Skin epidermis (tissue), 12 donors: ENCODE measurements around the gene SPATA17.
"Not testable (repeated sequence)": the region's sequence is repeated elsewhere in the genome, so short reads cannot be mapped to it uniquely, and the experiment has no call there.

Experiments
- H3K27ac ChIP-seq, 21 experiments: fragments of 200-600 bp; sonication (generic) in 11 of 21; one replicate each; pipeline ENCODE4 v1.5.0; 2020; ENCODE audit warnings: mild to moderate bottlenecking in 3 of 21, inconsistent platforms in 2 of 21, moderate library complexity in 2 of 21
- H3K4me3 ChIP-seq, 7 experiments: fragments of 200-600 bp; sonication (generic) in 2 of 7; one replicate each; pipeline ENCODE4 v1.5.0; 2020; ENCODE audit warnings: inconsistent platforms in 2 of 7, mild to moderate bottlenecking in 2 of 7, moderate library complexity in 1 of 7

The SPATA17 gene

GRCh38 chr1:217630711-217631591 lies at the start of gene SPATA17, which contains the start of gene GPATCH2:
Gene SPATA17 (plus strand): TSS chr1:217631344. CDS start chr1:217631379, 35 bp downstream.
Gene GPATCH2 (minus strand): TSS chr1:217631090. CDS start chr1:217630971, 119 bp downstream.
- Histone ChIP-seq H3K4me3 (peak within 1 kb of the TSS; percentile 69 to 92 (median 78)), H3K27ac (peak within 1 kb of the TSS; percentile 48 to 99 (median 95))

- not testable (repeated sequence) for H3K4me3 ChIP-seq, H3K27ac ChIP-seq
Observed at GRCh38 chr1:217584286-217584811, 46.8 kb upstream of the SPATA17 start.

GRCh38 chr1:217585577-217585976 lies 45.6 kb upstream of the SPATA17 start:
- H3K4me3 ChIP-seq: no peak overlapping the region

GRCh38 chr1:217586586-217586985 lies 44.6 kb upstream of the SPATA17 start:
- Histone ChIP-seq H3K4me3 (no peak overlapping the region), H3K27ac (no peak overlapping the region)

More at GRCh38 chr1:217585577-217585976, 45.6 kb upstream of the SPATA17 start:
- no peak overlapping the region for H3K27ac ChIP-seq

GRCh38 chr1:217590598-217590997 lies 40.5 kb upstream of the SPATA17 start:
- Histone ChIP-seq H3K27ac (no peak overlapping the region), H3K4me3 (no peak overlapping the region)

GRCh38 chr1:217599154-217599553 lies 32.0 kb upstream of the SPATA17 start:
- no peak overlapping the region for H3K27ac ChIP-seq
- no peak overlapping the region for H3K4me3 ChIP-seq

- no peak overlapping the region for H3K27ac ChIP-seq
- H3K4me3 ChIP-seq: no peak overlapping the region
Observed at GRCh38 chr1:217602380-217602779, 28.8 kb upstream of the SPATA17 start.

- Histone ChIP-seq H3K4me3 (no peak overlapping the region), H3K27ac (no peak overlapping the region)
Observed at GRCh38 chr1:217605390-217605789, 25.8 kb upstream of the SPATA17 start.

- H3K4me3 ChIP-seq: no peak overlapping the region
- no peak overlapping the region for H3K27ac ChIP-seq
Observed at GRCh38 chr1:217614200-217614712, 16.9 kb upstream of the SPATA17 start.

GRCh38 chr1:217617126-217617525 lies 14.0 kb upstream of the SPATA17 start:
- Histone ChIP-seq H3K27ac (no peak overlapping the region), H3K4me3 (no peak overlapping the region)

GRCh38 chr1:217620814-217621213 lies 10.3 kb upstream of the SPATA17 start:
- H3K4me3 ChIP-seq: no peak overlapping the region

GRCh38 chr1:217622042-217622441 lies 9.1 kb upstream of the SPATA17 start:
- Histone ChIP-seq H3K27ac (no peak overlapping the region), H3K4me3 (no peak overlapping the region)

More at GRCh38 chr1:217620814-217621213, 10.3 kb upstream of the SPATA17 start:
- no peak overlapping the region for H3K27ac ChIP-seq

GRCh38 chr1:217626321-217626720 lies 4.8 kb upstream of the SPATA17 start:
- no peak overlapping the region for H3K4me3 ChIP-seq
- no peak overlapping the region for H3K27ac ChIP-seq

GRCh38 chr1:217627431-217627830 lies 3.7 kb upstream of the SPATA17 start:
- Histone ChIP-seq H3K4me3 (no peak overlapping the region), H3K27ac (no peak overlapping the region)

- Histone ChIP-seq H3K27ac (no peak overlapping the region), H3K4me3 (no peak overlapping the region)
Observed at GRCh38 chr1:217642455-217642854, 11.3 kb downstream of the SPATA17 start.

- Histone ChIP-seq H3K27ac (no peak overlapping the region), H3K4me3 (no peak overlapping the region)
Observed at GRCh38 chr1:217647791-217648190, 16.6 kb downstream of the SPATA17 start.

- Histone ChIP-seq H3K27ac (no peak overlapping the region), H3K4me3 (no peak overlapping the region)
Observed at GRCh38 chr1:217650674-217651073, 19.5 kb downstream of the SPATA17 start.

- H3K27ac ChIP-seq: no peak overlapping the region
- H3K4me3 ChIP-seq: no peak overlapping the region
Observed at GRCh38 chr1:217660353-217661062, 29.4 kb downstream of the SPATA17 start.

GRCh38 chr1:217661407-217661806 lies 30.3 kb downstream of the SPATA17 start:
- H3K27ac ChIP-seq: no peak overlapping the region
- H3K4me3 ChIP-seq: no peak overlapping the region

- no peak overlapping the region for H3K4me3 ChIP-seq
- H3K27ac ChIP-seq: no peak overlapping the region
Observed at GRCh38 chr1:217668351-217668940, 37.3 kb downstream of the SPATA17 start.
